Gastrocnemius medialis (tissue), 4 donors: ENCODE results near the gene FBXO5.

ENCODE experiments used
- POLR2A ChIP-seq, 2 donors: fragments of 450-650 bp; IDR thresholded peaks; one replicate each; pipeline ENCODE4 v1.6.1; 2017; ENCODE audit warnings: antibody characterized with exemption in 2 of 2, mild to moderate bottlenecking in 2 of 2, moderate library complexity in 2 of 2
- TF ChIP-seq, protein P1 (sequence below), 5 experiments: fragments of 450-650 bp in 3 of 5; fragments of 200-600 bp in 2 of 5; sonication (generic) in 2 of 5; IDR thresholded peaks in 4 of 5; conservative IDR thresholded peaks in 1 of 5; 1 replicate in 4 of 5; 2 replicates in 1 of 5; pipeline ENCODE4 v1.5.1; 2016 to 2019; ENCODE audit warnings: antibody characterized with exemption in 5 of 5, mild to moderate bottlenecking in 3 of 5, moderate library complexity in 3 of 5

- TF ChIP-seq, protein P1, sequence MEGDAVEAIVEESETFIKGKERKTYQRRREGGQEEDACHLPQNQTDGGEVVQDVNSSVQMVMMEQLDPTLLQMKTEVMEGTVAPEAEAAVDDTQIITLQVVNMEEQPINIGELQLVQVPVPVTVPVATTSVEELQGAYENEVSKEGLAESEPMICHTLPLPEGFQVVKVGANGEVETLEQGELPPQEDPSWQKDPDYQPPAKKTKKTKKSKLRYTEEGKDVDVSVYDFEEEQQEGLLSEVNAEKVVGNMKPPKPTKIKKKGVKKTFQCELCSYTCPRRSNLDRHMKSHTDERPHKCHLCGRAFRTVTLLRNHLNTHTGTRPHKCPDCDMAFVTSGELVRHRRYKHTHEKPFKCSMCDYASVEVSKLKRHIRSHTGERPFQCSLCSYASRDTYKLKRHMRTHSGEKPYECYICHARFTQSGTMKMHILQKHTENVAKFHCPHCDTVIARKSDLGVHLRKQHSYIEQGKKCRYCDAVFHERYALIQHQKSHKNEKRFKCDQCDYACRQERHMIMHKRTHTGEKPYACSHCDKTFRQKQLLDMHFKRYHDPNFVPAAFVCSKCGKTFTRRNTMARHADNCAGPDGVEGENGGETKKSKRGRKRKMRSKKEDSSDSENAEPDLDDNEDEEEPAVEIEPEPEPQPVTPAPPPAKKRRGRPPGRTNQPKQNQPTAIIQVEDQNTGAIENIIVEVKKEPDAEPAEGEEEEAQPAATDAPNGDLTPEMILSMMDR (IDR thresholded peaks at IDR 0.05 in 4 of 5, conservative IDR thresholded peaks at IDR 0.05 in 1 of 5) = no peak
- no peak for TF ChIP-seq POLR2A (IDR thresholded peaks at IDR 0.05)
Observed at GRCh38 chr6:152932865-152933264, 50.0 kb downstream of the FBXO5 start.
